Measurements from ENCODE around the gene FOXO6. TPM values are rescaled to one million over a fixed set of nuclear protein-coding genes. Genes with fewer than 3 reads are reported as not detected.

The FOXO6 gene
- total RNA-seq = 2.6 TPM

DNA sequence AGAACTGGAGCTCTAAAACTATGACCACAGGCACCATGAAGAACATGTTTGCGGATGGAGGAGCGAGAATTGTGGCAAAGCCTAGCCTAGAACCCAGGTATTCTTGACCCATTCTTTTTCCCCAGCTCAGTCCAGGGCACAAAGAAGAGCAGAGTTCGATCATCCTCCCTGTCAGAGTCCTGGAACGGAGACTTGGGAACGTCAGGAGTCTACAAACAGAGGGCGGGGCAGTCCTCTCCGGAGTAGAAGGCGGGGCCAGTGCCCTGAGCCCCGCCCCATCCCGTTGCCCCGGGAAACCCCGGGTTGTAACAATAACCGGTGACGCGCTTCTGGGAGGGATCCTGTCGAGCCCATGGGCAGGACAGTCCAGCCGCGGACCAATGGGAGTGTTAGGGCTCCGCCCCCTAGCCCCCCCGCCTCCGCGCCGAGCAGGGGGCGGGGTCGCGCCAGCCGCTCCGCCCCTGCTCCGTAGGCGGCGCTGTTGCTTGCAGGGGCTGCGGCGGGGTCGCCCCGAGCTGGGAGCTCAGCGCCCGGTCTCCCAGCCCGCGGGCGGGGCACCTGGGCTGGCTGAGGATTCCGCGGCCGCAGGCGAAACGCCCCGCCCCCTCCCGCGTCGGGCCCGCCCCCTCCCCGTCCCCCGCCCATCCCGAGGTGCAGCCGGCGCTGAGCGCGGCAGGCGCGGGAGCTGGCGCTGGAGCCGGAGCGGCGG is at the start of gene FOXO6:
TSS of gene FOXO6 (plus strand) at position 649 of the 709 bp plus-strand sequence.
- no peaks in the 10 kb centered on the region for H3K9me3 ChIP-seq (ENCODE audit: control insufficient read depth in 3 of 3, low read length in 3 of 3)
- H3K36me3 ChIP-seq (ENCODE audit: control insufficient read depth in 3 of 3, insufficient read depth in 3 of 3, low read length in 3 of 3) = no peaks in the 10 kb centered on the region
- peak within 1 kb of the TSS in 2 of 3 donors; percentile 53 to 77 for H3K9ac ChIP-seq (ENCODE audit: low read depth in 1 of 3, low read length in 3 of 3)
- H3K4me3 ChIP-seq (ENCODE audit: low read length in 3 of 3) = peak within 1 kb of the TSS; percentile 54 to 73 (median 71)
- H3K27me3 ChIP-seq (ENCODE audit: control insufficient read depth in 3 of 3, insufficient read depth in 3 of 3, low read length in 3 of 3) = no peaks in the 10 kb centered on the region
- peak within 1 kb of the TSS; percentile 58 for H3K27ac ChIP-seq (ENCODE audit: low read depth, low read length)
- peaks cover 62 to 79% (median 77%) of the 10 kb centered on the region in 3 donors for H3K4me1 ChIP-seq (ENCODE audit: control insufficient read depth in 3 of 3, insufficient read depth in 3 of 3, low read length in 3 of 3)

DNA sequence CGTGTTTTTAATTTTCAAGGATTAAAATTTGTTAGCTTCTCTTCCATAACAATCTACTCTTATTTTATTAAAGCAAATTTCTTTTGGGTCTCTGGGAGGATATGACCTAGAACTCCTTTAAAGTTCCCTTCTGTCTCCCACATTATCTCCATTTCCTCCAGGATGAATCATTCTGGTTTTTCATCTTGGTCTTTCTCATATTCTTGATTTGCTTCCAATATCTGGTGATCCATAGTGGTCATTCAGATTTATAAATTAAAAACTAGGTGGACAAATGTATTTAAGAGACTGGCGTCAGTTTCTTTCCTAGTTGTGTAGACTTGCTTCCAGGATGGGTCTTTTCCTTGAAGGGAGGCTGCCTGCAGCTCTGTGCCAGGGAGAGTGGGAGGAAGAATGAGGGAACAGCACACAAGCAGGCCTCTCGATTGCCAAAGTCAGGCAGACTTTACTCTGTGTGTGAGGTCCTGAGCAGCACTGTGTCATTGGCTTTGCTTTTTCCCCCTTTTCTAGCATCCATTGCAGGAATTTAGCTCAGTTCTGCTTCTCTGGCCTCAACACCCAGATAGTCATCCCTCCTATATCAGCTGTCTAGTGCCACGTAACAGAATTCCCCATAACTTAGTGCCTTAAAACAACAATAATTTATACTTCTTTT is 48.1 kb upstream of the FOXO6 start:
- H3K9me3 ChIP-seq (ENCODE audit: control insufficient read depth in 3 of 3, low read length in 3 of 3) = no peaks in the 10 kb centered on the region
- H3K27me3 ChIP-seq (ENCODE audit: control insufficient read depth in 3 of 3, insufficient read depth in 3 of 3, low read length in 3 of 3) = no peaks in the 10 kb centered on the region
- H3K36me3 ChIP-seq (ENCODE audit: control insufficient read depth in 3 of 3, insufficient read depth in 3 of 3, low read length in 3 of 3) = no peaks in the 10 kb centered on the region
- H3K27ac ChIP-seq (ENCODE audit: low read depth, low read length) = no peak overlapping the region
- no peak overlapping the region for H3K4me3 ChIP-seq (ENCODE audit: low read length in 3 of 3)
- H3K4me1 ChIP-seq (ENCODE audit: control insufficient read depth in 3 of 3, insufficient read depth in 3 of 3, low read length in 3 of 3) = no peaks in the 10 kb centered on the region
- H3K9ac ChIP-seq (ENCODE audit: low read depth in 1 of 3, low read length in 3 of 3) = peak overlapping the region in 1 of 3 donors; percentile 9

DNA sequence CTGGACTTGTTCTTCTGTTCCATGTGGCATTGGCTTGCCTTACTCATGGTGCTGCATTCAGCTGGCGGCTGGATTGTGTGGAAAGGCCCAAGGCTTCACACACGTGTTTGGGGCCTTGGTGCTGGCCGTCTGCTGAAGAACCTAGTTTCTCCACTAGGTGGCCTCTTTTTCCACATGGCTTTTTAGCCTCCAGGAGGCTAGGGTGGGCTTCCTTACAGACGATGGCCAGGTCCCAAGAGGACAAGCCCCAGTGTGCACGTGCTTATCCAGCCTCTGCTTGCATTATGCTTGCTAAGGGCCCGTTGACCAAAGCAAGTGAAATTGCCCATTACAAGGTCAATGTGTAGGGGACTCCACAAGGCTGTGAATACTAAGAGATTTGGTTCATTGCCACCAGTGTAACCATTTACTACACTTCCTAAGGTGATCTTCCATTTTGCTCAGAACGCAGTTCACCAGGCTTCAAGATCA is 47.5 kb upstream of the FOXO6 start:
- Histone ChIP-seq H3K9me3 (ENCODE audit: control insufficient read depth in 3 of 3, low read length in 3 of 3) (no peaks in the 10 kb centered on the region), H3K4me3 (ENCODE audit: low read length in 3 of 3) (no peak overlapping the region), H3K4me1 (ENCODE audit: control insufficient read depth in 3 of 3, insufficient read depth in 3 of 3, low read length in 3 of 3) (no peaks in the 10 kb centered on the region), H3K36me3 (ENCODE audit: control insufficient read depth in 3 of 3, insufficient read depth in 3 of 3, low read length in 3 of 3) (no peaks in the 10 kb centered on the region), H3K27me3 (ENCODE audit: control insufficient read depth in 3 of 3, insufficient read depth in 3 of 3, low read length in 3 of 3) (no peaks in the 10 kb centered on the region), H3K27ac (ENCODE audit: low read depth, low read length) (no peak overlapping the region), H3K9ac (ENCODE audit: low read depth in 1 of 3, low read length in 3 of 3) (no peak overlapping the region)

DNA sequence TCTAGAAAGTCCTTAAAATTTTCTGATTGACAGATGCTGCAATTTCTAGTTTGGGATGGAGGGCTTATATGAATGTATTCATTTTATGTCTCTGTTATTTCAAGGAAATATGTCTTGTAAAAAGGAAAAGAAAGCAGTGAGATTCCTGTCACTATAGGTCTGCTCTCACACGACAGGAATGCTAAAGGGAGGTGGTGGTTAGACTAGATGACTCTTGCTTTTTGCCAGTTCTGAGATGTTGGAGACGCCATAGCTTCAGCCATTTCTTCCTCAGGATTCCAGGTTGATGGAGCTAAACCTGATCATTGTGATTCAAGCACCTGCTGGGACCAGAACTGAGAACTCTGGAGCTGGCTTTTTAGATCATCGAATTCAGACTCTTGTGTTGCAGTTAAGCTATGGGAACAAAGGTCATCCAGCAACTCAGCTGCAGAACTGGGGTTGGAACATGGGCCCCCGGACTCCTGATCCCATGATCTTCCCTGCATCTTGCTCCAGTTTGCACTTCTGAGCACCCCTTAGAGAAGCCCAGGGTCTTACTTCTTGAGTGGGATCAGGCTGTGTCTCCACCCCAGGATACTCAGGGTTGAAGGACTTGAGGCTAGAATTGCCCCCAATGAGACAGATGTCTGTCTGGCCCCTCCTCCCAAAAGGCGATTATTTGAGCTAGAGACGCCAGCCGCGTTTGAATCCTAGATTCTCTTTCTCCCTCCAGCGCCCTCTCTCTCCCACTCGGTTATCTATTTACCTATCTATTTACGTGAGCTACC is 46.7 kb upstream of the FOXO6 start:
- no peaks in the 10 kb centered on the region for H3K36me3 ChIP-seq (ENCODE audit: control insufficient read depth in 3 of 3, insufficient read depth in 3 of 3, low read length in 3 of 3)
- peaks cover 6 to 8% (median 7%) of the 10 kb centered on the region in 3 donors for H3K4me1 ChIP-seq (ENCODE audit: control insufficient read depth in 3 of 3, insufficient read depth in 3 of 3, low read length in 3 of 3)
- H3K9me3 ChIP-seq (ENCODE audit: control insufficient read depth in 3 of 3, low read length in 3 of 3) = no peaks in the 10 kb centered on the region
- no peak overlapping the region for H3K9ac ChIP-seq (ENCODE audit: low read depth in 1 of 3, low read length in 3 of 3)
- H3K4me3 ChIP-seq (ENCODE audit: low read length in 3 of 3) = no peak overlapping the region
- H3K27ac ChIP-seq (ENCODE audit: low read depth, low read length) = no peak overlapping the region
- H3K27me3 ChIP-seq (ENCODE audit: control insufficient read depth in 3 of 3, insufficient read depth in 3 of 3, low read length in 3 of 3) = no peaks in the 10 kb centered on the region

DNA sequence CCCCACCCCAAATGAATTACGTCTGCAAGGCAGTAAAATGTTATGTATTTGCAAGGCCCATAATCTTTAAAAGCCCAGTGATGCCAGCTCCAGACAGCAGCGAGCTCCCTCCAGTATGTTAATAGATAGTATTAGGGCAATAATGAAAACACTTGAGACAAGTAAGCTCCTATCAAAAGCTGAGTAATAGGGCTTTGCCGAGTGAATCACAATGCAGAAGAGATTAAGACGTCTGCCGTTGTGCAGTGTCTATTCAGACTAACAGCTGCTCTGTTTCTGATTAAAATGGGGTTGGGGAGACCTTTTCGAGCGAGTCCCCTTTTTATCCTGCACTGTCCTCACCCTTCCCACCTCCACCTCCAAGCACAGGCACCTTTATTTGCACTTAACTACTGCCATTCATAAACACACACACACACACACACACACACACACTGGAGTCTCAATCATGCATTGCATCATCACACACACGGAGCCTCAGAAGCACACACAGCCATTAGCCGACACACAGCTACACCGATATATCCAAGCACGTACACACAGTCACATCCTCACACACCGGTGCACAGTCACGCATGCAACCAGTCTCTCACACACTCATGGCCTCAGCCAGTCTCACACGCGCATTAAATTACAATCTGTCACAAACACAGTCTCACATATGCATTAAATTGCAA is 46.0 kb upstream of the FOXO6 start:
- Histone ChIP-seq H3K27ac (ENCODE audit: low read depth, low read length) (no peak overlapping the region), H3K9me3 (ENCODE audit: control insufficient read depth in 3 of 3, low read length in 3 of 3) (no peaks in the 10 kb centered on the region), H3K27me3 (ENCODE audit: control insufficient read depth in 3 of 3, insufficient read depth in 3 of 3, low read length in 3 of 3) (no peaks in the 10 kb centered on the region), H3K9ac (ENCODE audit: low read depth in 1 of 3, low read length in 3 of 3) (no peak overlapping the region), H3K36me3 (ENCODE audit: control insufficient read depth in 3 of 3, insufficient read depth in 3 of 3, low read length in 3 of 3) (no peaks in the 10 kb centered on the region), H3K4me1 (ENCODE audit: control insufficient read depth in 3 of 3, insufficient read depth in 3 of 3, low read length in 3 of 3) (peaks cover 13 to 16% (median 14%) of the 10 kb centered on the region in 3 donors), H3K4me3 (ENCODE audit: low read length in 3 of 3) (no peak overlapping the region)

DNA sequence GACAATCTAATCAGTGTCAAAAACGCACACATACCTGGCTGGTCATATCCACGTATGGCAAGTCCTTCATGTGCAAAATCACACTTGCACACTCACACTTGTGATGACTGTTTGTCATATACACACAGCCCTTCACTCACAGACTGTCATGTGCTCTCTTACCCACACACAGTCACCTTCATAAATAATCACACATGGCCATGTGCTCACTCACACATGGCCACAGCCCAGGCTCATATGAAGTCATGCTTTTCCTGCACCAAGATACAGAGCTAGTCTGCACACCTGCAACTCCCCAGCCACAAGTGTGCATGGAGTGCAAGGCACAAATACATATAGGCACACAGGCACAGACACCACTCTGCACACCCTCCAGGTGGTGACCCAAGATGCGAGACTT is 45.4 kb upstream of the FOXO6 start:
- no peak overlapping the region for H3K27ac ChIP-seq (ENCODE audit: low read depth, low read length)
- H3K27me3 ChIP-seq (ENCODE audit: control insufficient read depth in 3 of 3, insufficient read depth in 3 of 3, low read length in 3 of 3) = no peaks in the 10 kb centered on the region
- H3K9ac ChIP-seq (ENCODE audit: low read depth in 1 of 3, low read length in 3 of 3) = no peak overlapping the region
- no peaks in the 10 kb centered on the region for H3K36me3 ChIP-seq (ENCODE audit: control insufficient read depth in 3 of 3, insufficient read depth in 3 of 3, low read length in 3 of 3)
- peaks cover 19 to 21% (median 20%) of the 10 kb centered on the region in 3 donors for H3K4me1 ChIP-seq (ENCODE audit: control insufficient read depth in 3 of 3, insufficient read depth in 3 of 3, low read length in 3 of 3)
- no peak overlapping the region for H3K4me3 ChIP-seq (ENCODE audit: low read length in 3 of 3)
- H3K9me3 ChIP-seq (ENCODE audit: control insufficient read depth in 3 of 3, low read length in 3 of 3) = no peaks in the 10 kb centered on the region

DNA sequence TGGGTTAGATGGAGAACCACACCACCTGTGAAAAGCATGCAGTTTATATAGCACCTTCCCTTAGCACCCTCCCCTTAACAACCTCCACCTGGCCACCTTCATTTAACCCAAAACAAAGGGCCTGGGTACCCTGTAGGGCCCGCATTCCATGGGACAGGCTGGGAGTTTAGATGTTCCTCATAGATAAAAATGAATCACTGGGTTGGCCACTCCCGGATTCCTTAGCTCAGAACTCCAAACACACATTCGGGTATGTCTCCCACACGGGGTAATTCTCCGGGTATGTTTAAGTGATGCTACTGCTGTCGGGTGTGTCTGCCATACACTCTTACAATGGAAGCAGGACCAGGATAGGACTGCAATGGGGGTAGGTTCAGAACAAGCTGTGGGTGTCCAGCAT is 43.9 kb upstream of the FOXO6 start:
- Histone ChIP-seq H3K9ac (ENCODE audit: low read depth in 1 of 3, low read length in 3 of 3) (no peak overlapping the region), H3K9me3 (ENCODE audit: control insufficient read depth in 3 of 3, low read length in 3 of 3) (no peaks in the 10 kb centered on the region), H3K27me3 (ENCODE audit: control insufficient read depth in 3 of 3, insufficient read depth in 3 of 3, low read length in 3 of 3) (no peaks in the 10 kb centered on the region)

DNA sequence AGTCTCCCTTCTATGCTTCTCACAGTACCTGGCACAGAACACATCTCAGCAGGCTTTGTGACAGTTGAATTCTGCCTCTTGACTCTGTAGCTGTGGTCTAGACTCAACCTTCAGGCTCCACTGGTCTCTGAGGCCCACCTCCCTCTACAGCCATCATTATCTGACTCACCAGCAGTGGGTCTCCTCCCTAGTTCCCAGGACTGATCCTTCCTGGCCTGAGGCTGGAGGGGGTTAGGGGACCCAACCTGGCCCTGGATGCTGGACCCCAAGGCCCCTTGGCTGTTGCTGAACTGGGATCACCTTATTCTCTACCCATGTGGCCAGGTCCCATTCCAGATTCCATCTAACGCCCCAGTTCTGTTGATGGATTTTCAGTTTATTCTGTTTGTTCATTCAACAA is 43.1 kb upstream of the FOXO6 start:
- no peaks in the 10 kb centered on the region for H3K36me3 ChIP-seq (ENCODE audit: control insufficient read depth in 3 of 3, insufficient read depth in 3 of 3, low read length in 3 of 3)
- H3K27me3 ChIP-seq (ENCODE audit: control insufficient read depth in 3 of 3, insufficient read depth in 3 of 3, low read length in 3 of 3) = no peaks in the 10 kb centered on the region
- H3K9ac ChIP-seq (ENCODE audit: low read depth in 1 of 3, low read length in 3 of 3) = no peak overlapping the region
- H3K27ac ChIP-seq (ENCODE audit: low read depth, low read length) = no peak overlapping the region
- H3K4me1 ChIP-seq (ENCODE audit: control insufficient read depth in 3 of 3, insufficient read depth in 3 of 3, low read length in 3 of 3) = peaks cover 22 to 32% (median 26%) of the 10 kb centered on the region in 3 donors
- H3K9me3 ChIP-seq (ENCODE audit: control insufficient read depth in 3 of 3, low read length in 3 of 3) = no peaks in the 10 kb centered on the region
- H3K4me3 ChIP-seq (ENCODE audit: low read length in 3 of 3) = no peak overlapping the region

More for the DNA sequence above, 43.9 kb upstream of the FOXO6 start:
- H3K4me1 ChIP-seq (ENCODE audit: control insufficient read depth in 3 of 3, insufficient read depth in 3 of 3, low read length in 3 of 3) = peaks cover 20 to 26% (median 24%) of the 10 kb centered on the region in 3 donors
- no peaks in the 10 kb centered on the region for H3K36me3 ChIP-seq (ENCODE audit: control insufficient read depth in 3 of 3, insufficient read depth in 3 of 3, low read length in 3 of 3)
- H3K4me3 ChIP-seq (ENCODE audit: low read length in 3 of 3) = no peak overlapping the region
- H3K27ac ChIP-seq (ENCODE audit: low read depth, low read length) = no peak overlapping the region

DNA sequence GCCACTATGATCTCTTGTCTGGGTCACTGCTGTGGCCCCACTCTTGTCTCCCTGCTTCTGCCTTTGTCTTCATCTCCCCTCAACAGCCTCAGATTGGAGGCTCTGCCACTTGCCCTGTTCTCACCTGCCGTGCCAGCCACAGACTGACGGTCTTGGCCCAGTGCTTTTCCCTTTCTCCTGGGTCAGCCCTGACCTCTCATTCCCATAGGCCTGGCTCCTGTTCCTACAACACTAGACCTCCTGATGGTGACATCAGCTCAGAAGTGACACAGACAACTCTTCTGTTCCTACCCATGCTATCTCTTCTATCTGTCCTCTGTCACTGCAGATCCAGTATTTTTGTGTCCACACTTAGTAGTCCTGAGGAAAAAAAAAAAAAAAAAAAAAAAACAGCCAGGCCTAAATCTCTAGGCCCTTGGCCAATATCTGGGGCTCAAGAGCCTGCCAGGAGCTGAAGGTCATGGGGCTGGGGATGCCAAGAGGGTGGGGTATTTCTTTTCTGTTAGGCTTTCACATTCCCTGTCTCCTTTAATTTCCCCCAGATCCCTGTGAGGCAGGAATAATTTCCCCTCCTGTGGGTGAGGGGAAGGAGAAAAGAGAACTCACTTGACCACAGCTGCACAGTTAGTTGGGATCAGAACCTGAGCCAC is 42.0 kb upstream of the FOXO6 start:
- H3K27ac ChIP-seq (ENCODE audit: low read depth, low read length) = peak overlapping the region; percentile 90
- no peaks in the 10 kb centered on the region for H3K27me3 ChIP-seq (ENCODE audit: control insufficient read depth in 3 of 3, insufficient read depth in 3 of 3, low read length in 3 of 3)
- no peaks in the 10 kb centered on the region for H3K9me3 ChIP-seq (ENCODE audit: control insufficient read depth in 3 of 3, low read length in 3 of 3)
- peak overlapping the region in 1 of 3 donors; percentile 22 for H3K4me3 ChIP-seq (ENCODE audit: low read length in 3 of 3)
- H3K9ac ChIP-seq (ENCODE audit: low read depth in 1 of 3, low read length in 3 of 3) = peak overlapping the region; percentile 30 to 65 (median 63)
- H3K36me3 ChIP-seq (ENCODE audit: control insufficient read depth in 3 of 3, insufficient read depth in 3 of 3, low read length in 3 of 3) = no peaks in the 10 kb centered on the region
- peaks cover 25 to 35% (median 30%) of the 10 kb centered on the region in 3 donors for H3K4me1 ChIP-seq (ENCODE audit: control insufficient read depth in 3 of 3, insufficient read depth in 3 of 3, low read length in 3 of 3)

All from skeletal muscle tissue (tissue), 4 donors.